GM18505 (cell line): ENCODE results near the gene AGPAT4.

Experiments used
- ATAC-seq: cut with Tn5 transposase; IDR thresholded peaks from one replicate; pipeline ENCODE4 v1.9.1; 2021; ENCODE audit not compliant: unreplicated experiment
- POLR2A ChIP-seq: IDR thresholded peaks from 4 replicates; pipeline ENCODE4 v1.6.1; 2011; ENCODE audit warnings: borderline replicate concordance; ENCODE audit not compliant: insufficient read depth, insufficient read length; ENCODE audit errors: extremely low read depth

The AGPAT4 gene

DNA sequence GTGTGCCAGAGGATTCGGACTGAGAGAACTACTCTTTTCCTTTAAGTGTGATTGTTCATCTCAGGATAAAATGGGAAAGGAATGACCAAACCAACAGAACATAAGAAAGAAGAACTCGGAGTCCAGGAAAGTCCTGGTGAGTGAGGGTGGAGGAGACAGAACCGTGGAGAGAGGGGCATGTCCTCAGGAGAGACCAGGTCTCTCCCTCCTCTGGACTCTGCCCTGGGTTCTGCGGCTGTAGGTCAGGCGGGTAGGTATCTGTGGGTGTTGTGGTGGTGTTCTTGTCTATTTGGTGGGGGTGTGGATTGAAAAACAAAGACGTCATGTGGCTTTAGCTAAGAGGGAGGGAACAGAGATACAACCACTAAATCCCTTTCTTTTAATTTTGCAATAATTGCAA lies 29.1 kb upstream of the AGPAT4 start:
- ATAC-seq = no peak
- no peak for TF ChIP-seq POLR2A

DNA sequence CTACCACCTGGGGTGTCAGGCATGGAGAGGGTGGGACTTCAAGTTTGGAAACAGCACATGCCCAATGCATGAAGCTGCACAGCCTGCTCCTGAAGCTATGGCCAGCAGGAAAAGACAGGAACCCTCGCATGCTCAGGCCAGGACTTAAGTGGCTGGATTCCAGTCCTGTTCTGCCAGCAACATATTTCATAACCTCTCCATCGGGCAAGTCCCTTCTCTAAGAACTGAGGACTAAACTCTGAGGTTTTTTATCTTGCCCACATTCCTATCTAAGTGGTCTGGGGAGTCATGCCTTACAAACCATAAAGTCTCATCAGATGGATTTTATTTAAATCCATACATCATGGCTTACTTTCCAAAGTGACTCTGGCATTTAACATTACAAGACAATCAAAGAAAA lies 27.5 kb upstream of the AGPAT4 start:
- no peak for TF ChIP-seq POLR2A
- no peak for ATAC-seq

DNA sequence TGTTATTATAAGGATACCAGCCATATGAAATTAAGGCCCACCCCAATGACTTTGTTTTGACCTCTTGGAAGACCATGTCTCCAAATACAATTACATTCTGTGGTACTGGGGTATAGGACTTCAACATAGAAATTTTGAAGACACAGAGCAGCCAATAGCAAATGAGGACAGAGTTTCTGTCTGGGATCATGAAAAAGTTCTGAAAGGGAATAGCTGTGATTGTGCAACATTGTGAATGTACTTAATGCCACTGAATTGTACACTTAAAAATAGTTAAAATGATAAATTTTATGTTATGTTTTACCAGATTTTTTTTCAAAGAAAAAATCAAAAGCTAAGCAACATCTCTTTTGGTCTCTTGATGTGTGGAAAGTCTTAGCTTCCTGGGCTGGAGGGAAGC lies 27.0 kb upstream of the AGPAT4 start:
- no peak for ATAC-seq
- TF ChIP-seq POLR2A = no peak

DNA sequence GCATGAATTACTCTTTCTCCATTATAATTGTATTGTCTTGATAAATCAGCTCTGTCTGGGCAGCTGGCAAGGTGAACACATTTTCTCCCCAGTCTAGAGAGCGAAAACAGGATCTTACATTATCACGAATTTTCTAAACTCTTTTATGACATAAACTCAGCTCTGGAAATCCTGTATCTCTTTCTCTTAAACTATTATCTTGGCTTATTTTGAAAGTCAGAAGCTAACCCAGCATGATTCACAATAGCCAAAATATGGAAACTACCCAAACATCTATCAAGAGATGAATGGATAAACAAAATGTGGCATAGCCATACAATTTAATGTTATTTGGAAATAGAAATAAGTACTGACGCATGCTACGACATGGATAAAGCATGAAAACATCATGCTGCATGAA lies 25.9 kb upstream of the AGPAT4 start:
- no peak for TF ChIP-seq POLR2A
- ATAC-seq = no peak

DNA sequence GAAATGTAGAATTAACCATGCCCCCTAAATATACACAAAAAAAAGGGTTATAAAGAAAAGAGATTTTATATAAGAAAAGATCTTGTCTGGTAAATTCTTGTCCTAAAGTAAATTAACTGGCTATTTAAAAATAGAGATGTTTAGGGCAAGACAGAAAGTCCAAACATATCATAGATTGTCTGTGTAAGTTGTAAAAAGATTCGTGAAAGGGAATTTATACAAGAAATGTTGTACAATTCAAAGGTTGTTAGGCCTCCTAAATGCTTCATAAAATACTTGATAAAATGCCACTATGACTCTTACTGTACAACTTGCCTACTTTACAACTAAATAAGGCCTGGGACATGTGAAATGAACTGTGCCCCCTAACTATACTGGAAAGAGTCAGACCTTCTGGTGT lies 21.9 kb upstream of the AGPAT4 start:
- no peak for TF ChIP-seq POLR2A
- ATAC-seq = no peak

DNA sequence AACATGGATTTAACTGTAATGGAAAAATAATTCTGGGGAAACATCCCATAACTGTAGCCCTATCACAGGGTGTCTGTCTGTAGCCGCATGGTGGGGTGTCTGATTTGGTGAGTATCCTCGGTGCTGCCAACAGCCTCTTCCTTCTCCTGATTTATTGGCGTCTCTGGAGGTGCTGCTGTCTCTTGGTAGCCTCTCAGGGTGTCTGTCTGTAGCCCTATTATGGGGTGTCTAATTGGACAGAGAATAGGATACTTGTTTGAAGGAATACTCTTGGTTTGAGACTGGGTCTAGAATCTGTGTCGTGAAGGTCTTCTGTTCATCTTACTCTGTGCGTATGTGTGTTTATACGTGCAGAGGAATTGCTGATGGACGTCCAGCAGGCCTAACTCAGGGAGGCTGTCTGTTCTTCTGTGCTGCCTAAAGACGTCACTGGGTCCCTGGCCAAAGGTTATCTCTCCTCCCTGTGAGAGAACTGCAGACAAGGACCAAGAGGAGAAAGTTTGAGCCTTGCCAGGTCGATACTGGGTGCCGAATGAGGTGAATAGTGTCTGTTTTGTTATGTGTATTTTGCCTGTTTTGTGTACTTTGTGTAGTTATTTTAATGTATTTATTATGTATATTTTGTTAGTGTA lies 18.9 kb upstream of the AGPAT4 start:
- ATAC-seq = no peak
- TF ChIP-seq POLR2A = no peak

DNA sequence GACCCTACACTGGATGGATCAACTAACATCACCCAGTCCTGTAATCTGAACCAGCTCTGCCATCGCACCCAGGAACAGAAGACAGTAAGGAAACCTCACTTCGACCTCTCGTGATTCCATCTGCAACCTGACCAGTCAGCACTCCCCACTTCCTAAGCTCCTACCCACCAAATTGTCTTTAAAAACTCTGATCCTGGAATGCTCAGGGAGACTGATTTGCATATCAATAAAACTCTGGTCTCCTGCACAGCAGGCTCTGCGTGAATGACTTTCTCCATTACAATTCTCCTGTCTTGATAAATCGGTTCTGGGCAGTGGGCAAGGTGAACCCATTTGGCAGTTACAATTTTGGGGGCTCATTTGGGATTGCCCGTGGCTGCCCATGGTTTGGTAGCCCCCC lies 18.3 kb upstream of the AGPAT4 start:
- no peak for TF ChIP-seq POLR2A
- ATAC-seq = no peak

DNA sequence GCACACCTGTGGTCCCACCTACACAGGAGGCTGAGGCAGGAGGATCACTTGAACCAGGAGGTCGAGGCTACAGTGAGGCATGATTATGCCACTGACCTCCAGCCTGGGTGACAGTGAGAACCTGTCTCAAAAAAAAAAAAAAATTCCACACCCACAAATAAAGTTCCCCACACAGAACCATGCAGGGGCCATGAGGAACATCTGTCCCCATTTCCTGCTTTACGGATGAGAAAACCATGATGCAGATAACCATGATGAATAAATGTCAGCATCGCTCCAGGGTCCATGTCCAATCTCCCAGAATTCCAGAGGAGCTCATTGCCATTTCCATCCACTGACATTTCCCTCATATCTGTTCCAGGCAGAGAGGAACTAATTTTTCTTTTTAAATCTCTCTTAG lies 16.9 kb upstream of the AGPAT4 start:
- no peak for ATAC-seq
- no peak for TF ChIP-seq POLR2A

DNA sequence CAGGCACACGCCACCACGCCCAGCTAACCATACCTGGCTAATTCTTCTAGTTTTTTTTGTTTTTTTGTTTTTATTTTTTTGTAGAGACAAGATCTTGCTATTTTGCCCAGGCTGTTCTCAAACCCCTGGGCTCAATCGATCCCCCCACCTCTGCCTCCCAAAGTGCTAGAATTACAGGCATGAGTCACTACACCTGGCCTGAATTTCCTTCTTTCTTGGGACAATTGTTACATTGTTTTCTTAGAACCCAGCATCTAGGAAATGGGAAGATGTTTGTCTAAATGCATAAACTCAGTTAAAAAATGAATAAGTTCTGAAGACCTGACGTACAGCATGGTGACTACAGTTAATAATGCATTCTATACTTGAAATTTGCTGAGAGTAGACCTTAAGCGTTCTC lies 10.8 kb upstream of the AGPAT4 start:
- no peak for ATAC-seq
- no peak for TF ChIP-seq POLR2A

DNA sequence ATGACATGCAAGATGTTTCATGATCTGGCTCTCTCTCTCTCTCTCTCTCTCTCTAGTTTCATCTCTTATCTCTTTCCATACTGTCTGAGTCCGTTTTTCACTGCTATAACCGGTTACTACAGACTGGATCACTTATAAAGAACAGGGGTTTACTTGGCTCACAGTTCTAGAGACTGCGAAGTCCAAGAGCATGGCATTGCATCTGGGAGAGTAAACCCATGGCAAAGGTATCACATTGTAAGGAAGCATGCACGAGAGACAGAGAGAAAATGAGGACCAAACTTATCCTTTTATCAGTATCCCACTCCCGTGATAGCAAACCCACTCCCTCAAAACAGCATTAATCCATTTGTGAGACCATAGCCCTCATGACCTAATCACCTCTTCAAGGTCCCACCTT lies 7.2 kb upstream of the AGPAT4 start:
- TF ChIP-seq POLR2A = no peak
- no peak for ATAC-seq

DNA sequence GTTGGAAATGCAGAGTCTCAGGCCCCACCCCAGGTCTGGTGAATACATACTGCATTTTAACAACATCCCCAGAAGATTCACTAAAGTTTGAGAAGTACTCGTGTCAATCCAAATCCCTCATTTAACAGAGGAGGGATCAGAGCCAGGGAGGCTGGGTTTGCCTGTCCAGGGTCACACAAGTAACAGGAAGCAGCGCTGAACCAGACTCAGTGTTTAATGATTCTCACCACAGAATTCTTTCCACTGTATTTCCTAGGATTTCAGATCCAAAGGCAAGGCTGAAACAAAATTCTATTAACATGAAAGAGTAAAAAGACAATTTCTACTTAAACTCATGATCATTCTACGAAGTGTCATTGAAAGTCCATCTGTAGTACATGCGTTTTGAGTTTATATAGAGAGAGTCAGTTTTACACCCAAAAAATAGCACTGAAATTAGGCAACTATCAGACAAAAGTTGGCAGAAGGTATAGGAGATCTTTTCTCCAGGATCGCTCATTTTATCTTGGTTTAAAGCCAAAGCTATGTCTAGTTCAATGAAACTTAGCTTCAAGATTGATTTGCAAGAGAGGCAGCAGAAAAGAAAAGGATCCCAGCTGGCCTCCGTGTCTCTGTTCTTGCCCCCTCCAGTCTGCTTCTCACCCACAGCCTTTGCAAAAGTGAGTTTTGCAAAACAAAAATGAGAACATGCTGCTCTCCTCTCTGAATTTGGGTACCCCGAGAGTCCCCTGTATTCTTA lies 6.0 kb upstream of the AGPAT4 start:
- TF ChIP-seq POLR2A = no peak
- no peak for ATAC-seq

DNA sequence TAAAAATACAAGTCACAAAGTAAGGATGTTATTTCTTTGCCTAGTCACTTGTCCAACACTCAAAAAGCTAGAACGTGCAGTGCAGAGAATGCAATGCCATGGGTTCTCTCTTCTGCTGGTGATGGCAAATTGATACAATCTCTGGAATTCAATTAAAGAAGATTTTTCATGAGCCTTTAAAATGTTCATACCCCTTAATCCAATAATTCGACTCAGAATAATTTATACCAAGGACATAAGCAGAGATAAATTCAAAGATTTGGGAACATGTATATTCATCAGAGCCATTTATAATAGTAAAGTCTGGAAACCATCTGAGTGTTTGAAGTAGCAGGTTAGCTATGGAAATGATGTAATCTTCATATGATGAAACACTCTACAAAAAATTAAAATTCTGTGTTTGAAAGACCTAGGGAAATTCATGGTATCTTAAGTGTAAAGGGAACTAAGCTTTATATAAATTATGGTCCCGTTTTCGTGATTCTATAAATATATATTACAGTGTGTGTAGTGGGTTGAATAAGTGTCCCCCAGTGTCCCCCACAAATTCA lies 2.8 kb upstream of the AGPAT4 start:
- no peak for TF ChIP-seq POLR2A
- no peak for ATAC-seq

DNA sequence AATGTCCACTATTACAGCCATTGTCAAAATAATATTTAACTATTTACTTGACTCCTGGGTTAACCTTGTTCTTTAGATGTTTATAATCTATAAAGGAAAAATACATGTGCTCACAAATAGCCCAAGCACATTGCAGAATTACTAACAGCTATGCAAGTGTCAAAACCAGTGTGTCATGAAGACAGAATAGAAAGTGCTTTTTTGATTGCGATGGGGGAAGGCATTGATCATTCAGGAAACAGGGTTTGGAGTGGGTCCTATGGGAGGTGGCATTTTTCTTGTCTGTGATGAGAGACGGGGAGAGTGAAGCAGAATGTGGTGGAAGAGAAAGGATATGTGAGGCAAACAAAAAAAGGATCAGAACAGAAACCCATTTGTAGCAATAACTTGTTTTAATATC lies 1.0 kb upstream of the AGPAT4 start:
- ATAC-seq = no peak
- no peak for TF ChIP-seq POLR2A

DNA sequence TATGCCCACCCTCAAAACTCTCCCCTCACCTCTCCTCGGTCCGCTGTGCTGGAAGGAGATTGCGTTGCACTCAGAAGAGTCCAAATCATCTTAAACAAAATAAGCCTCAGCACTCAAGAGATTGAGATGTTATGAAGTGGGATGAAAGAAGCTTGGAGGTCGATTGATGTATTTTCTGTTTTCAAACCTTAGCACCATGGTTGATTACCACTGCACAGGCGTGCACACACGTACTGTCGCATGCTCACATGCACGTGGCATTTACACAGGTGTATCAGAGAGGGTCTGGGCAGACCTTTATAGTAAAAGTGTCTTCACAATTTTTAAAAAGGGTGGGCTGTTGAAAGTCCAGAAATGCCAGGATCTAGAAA lies 612 bp upstream of the AGPAT4 start:
- no peak for ATAC-seq
- no peak for TF ChIP-seq POLR2A
